H1 (cell line): ENCODE results near the gene GRK3. TPM values are rescaled to one million over a fixed set of nuclear protein-coding genes. Genes with fewer than 3 reads are reported as not detected.

ENCODE experiments used
- CTCF ChIA-PET: fragments of 300-600 bp; sonication (Branson Sonifier 250); formaldehyde crosslinking; loops from one replicate; lab custom pipeline; 2021; ENCODE audit not compliant: partially characterized antibody; lab: Charles Lee
- POLR2A ChIA-PET: fragments of 300-600 bp; sonication (Branson Sonifier 250); formaldehyde crosslinking; loops from one replicate; lab custom pipeline; 2021; ENCODE audit warnings: inconsistent platforms; ENCODE audit not compliant: partially characterized antibody; lab: Charles Lee
- DNase-seq, 2 experiments: peaks; one replicate each; pipeline versions ENCODE4 v3.0.0 to v3.0.0-alpha.2; 2010 to 2022; ENCODE audit warnings: low spot score in 2 of 2, low read depth in 1 of 2, mixed read lengths in 1 of 2
- FAIRE-seq: peaks from 2 replicates; lab custom pipeline; 2011; peaks lifted over from hg19 to GRCh38; lab: Jason Lieb, UNC
- H2AFZ ChIP-seq: 2 replicates; pipeline ENCODE4 v1.8.1; 2012; ENCODE audit warnings: low read length, inconsistent platforms
- H2AK5ac ChIP-seq: 2 replicates; pipeline ENCODE4 v1.6.1; 2013; ENCODE audit warnings: low read depth, low read length
- H2BK120ac ChIP-seq: replicated peaks from 2 replicates; pipeline ENCODE3; 2013; ENCODE audit warnings: low read depth, low read length, inconsistent platforms
- H2BK12ac ChIP-seq: 2 replicates; pipeline ENCODE4 v1.6.1; 2013; ENCODE audit warnings: low read depth, low read length
- H2BK15ac ChIP-seq: 2 replicates; pipeline ENCODE4 v1.6.1; 2013; ENCODE audit warnings: low read length
- H2BK20ac ChIP-seq: 2 replicates; pipeline ENCODE4 v1.6.1; 2013; ENCODE audit warnings: low read length
- H2BK5ac ChIP-seq: 2 replicates; pipeline ENCODE4 v1.6.1; 2013; ENCODE audit warnings: low read depth, low read length
- H3K14ac ChIP-seq: 2 replicates; pipeline ENCODE4 v1.6.1; 2013; ENCODE audit warnings: inconsistent platforms; ENCODE audit not compliant: insufficient read length
- H3K18ac ChIP-seq: 2 replicates; pipeline ENCODE4 v1.6.1; 2013; ENCODE audit warnings: low read length; ENCODE audit errors: extremely low read depth
- H3K23ac ChIP-seq: 2 replicates; pipeline ENCODE4 v1.6.1; 2013; ENCODE audit warnings: inconsistent platforms; ENCODE audit not compliant: insufficient read length
- H3K23me2 ChIP-seq: 2 replicates; pipeline ENCODE4 v1.6.1; 2013; ENCODE audit warnings: low read depth, low read length
- H3K27ac ChIP-seq: 2 replicates; pipeline ENCODE4 v1.6.1; 2011; ENCODE audit warnings: low read depth, low read length, inconsistent platforms
- H3K27me3 ChIP-seq, 4 experiments: replicated peaks in 1 of 4; 1 replicate in 1 of 4; 2 replicates in 3 of 4; pipeline versions ENCODE4 v1.6.1 to v1.8.1; 2011 to 2013; ENCODE audit warnings: low read length in 3 of 4, mild to moderate bottlenecking in 3 of 4, inconsistent platforms in 2 of 4, mixed read lengths in 2 of 4, moderate library complexity in 1 of 4; ENCODE audit not compliant: control insufficient read depth in 3 of 4, insufficient read depth in 3 of 4; ENCODE audit errors: extremely low read depth in 1 of 4
- H3K36me3 ChIP-seq, 4 experiments: 2 replicates each; pipeline versions ENCODE4 v1.6.1 to v1.8.1; 2011 to 2013; ENCODE audit warnings: mild to moderate bottlenecking in 4 of 4, low read length in 3 of 4, moderate library complexity in 2 of 4, control low read depth in 1 of 4, inconsistent platforms in 1 of 4; ENCODE audit not compliant: insufficient read depth in 4 of 4, control insufficient read depth in 2 of 4
- H3K4ac ChIP-seq: replicated peaks from 2 replicates; pipeline ENCODE3; 2013; ENCODE audit warnings: low read length, low read depth, mixed read lengths, inconsistent platforms; ENCODE audit not compliant: insufficient read length
- H3K4me1 ChIP-seq, 4 experiments: replicated peaks in 1 of 4; 1 replicate in 1 of 4; 2 replicates in 3 of 4; pipeline versions ENCODE4 v1.6.1 to v1.8.1; 2011 to 2013; ENCODE audit warnings: low read length in 3 of 4, inconsistent platforms in 2 of 4, mixed read lengths in 1 of 4; ENCODE audit not compliant: insufficient read depth in 4 of 4, control insufficient read depth in 3 of 4
- H3K4me2 ChIP-seq, 2 experiments: 2 replicates each; pipeline versions ENCODE4 v1.6.1 to v1.8.1; 2011 to 2013; ENCODE audit warnings: low read depth in 2 of 2, low read length in 2 of 2, control low read depth in 1 of 2, inconsistent platforms in 1 of 2, mild to moderate bottlenecking in 1 of 2; ENCODE audit not compliant: insufficient read depth in 1 of 2
- H3K4me3 ChIP-seq, 4 experiments: fragments of 200-600, 300-600 bp in 1 of 4; sonication (generic), shearing (Covaris generic), sonication (Bioruptor Twin) in 1 of 4; 2 replicates each; pipeline versions ENCODE4 v1.5.1 to v1.8.1; 2011 to 2016; ENCODE audit warnings: low read length in 4 of 4, low read depth in 3 of 4, control low read depth in 2 of 4, inconsistent platforms in 2 of 4, mild to moderate bottlenecking in 2 of 4, mixed read lengths in 1 of 4, moderate library complexity in 1 of 4; ENCODE audit not compliant: insufficient read depth in 2 of 4; ENCODE audit errors: extremely low read depth in 1 of 4
- H3K56ac ChIP-seq: replicated peaks from 2 replicates; pipeline ENCODE3; 2013; ENCODE audit warnings: low read depth, mild to moderate bottlenecking, mixed read lengths, low read length, inconsistent platforms; ENCODE audit not compliant: insufficient read length
- H3K79me1 ChIP-seq: 2 replicates; pipeline ENCODE4 v1.6.1; 2013; ENCODE audit warnings: low read depth, low read length, control low read depth
- H3K79me2 ChIP-seq, 2 experiments: 2 replicates each; pipeline versions ENCODE4 v1.6.1 to v1.8.1; 2012 to 2013; ENCODE audit warnings: low read length in 2 of 2, mild to moderate bottlenecking in 2 of 2, inconsistent platforms in 1 of 2; ENCODE audit not compliant: insufficient read depth in 2 of 2, control insufficient read depth in 1 of 2
- H3K9ac ChIP-seq, 4 experiments: replicated peaks in 1 of 4; 1 replicate in 1 of 4; 2 replicates in 3 of 4; pipeline versions ENCODE4 v1.6.1 to v1.8.1; 2011 to 2013; ENCODE audit warnings: low read depth in 3 of 4, low read length in 3 of 4, control low read depth in 2 of 4, mild to moderate bottlenecking in 2 of 4, moderate library complexity in 2 of 4, inconsistent platforms in 1 of 4; ENCODE audit errors: extremely low read depth in 1 of 4
- H3K9me3 ChIP-seq, 2 experiments: 2 replicates each; pipeline versions ENCODE4 v1.6.1 to v1.8.1; 2012 to 2013; ENCODE audit warnings: mild to moderate bottlenecking in 2 of 2, moderate library complexity in 2 of 2, control low read depth in 1 of 2, inconsistent platforms in 1 of 2, low read depth in 1 of 2, low read length in 1 of 2, mixed read lengths in 1 of 2; ENCODE audit not compliant: insufficient read depth in 2 of 2
- H4K20me1 ChIP-seq, 2 experiments: replicated peaks in 1 of 2; 2 replicates each; pipeline versions ENCODE3 to v1.8.1; 2011 to 2013; ENCODE audit warnings: inconsistent platforms in 2 of 2, low read length in 2 of 2, mild to moderate bottlenecking in 1 of 2; ENCODE audit not compliant: insufficient read depth in 2 of 2, control insufficient read depth in 1 of 2
- H4K5ac ChIP-seq: 2 replicates; pipeline ENCODE4 v1.6.1; 2013; ENCODE audit warnings: low read length, low read depth, mixed read lengths, inconsistent platforms; ENCODE audit not compliant: insufficient read length
- H4K8ac ChIP-seq: 2 replicates; pipeline ENCODE4 v1.8.0; 2013; ENCODE audit warnings: mild to moderate bottlenecking, moderate library complexity, low read length, inconsistent platforms; ENCODE audit not compliant: insufficient read depth; ENCODE audit errors: extremely low read depth
- H4K91ac ChIP-seq: replicated peaks from 2 replicates; pipeline ENCODE3; 2013; ENCODE audit warnings: low read length, mixed read lengths, inconsistent platforms; ENCODE audit not compliant: insufficient read length
- BCL11A ChIP-seq, 2 experiments: IDR thresholded peaks; one replicate each; pipeline ENCODE4 v1.6.1; 2011; ENCODE audit warnings: low read depth in 2 of 2, low read length in 2 of 2, mild to moderate bottlenecking in 2 of 2
- BRCA1 ChIP-seq: IDR thresholded peaks from 2 replicates; pipeline ENCODE4 v1.6.1; 2012; ENCODE audit warnings: low read depth, low read length, improper control_type of control experiment
- CEBPB ChIP-seq: IDR thresholded peaks from 2 replicates; pipeline ENCODE4 v1.6.1; 2012; ENCODE audit warnings: low read depth, low read length
- CHD2 ChIP-seq: IDR thresholded peaks from 2 replicates; pipeline ENCODE4 v1.6.1; 2012; ENCODE audit warnings: low read length, improper control_type of control experiment
- FOSL1 ChIP-seq: IDR thresholded peaks from 2 replicates; pipeline ENCODE4 v1.6.1; 2011; ENCODE audit warnings: mild to moderate bottlenecking, low read depth, low read length, moderate library complexity; ENCODE audit not compliant: insufficient read depth
- JUN ChIP-seq: IDR thresholded peaks from 2 replicates; pipeline ENCODE4 v1.6.1; 2011; ENCODE audit warnings: low read depth, mild to moderate bottlenecking, improper control_type of control experiment, low read length
- NANOG ChIP-seq: IDR thresholded peaks from 2 replicates; pipeline ENCODE4 v1.6.1; 2011; ENCODE audit warnings: low read length, low read depth, mild to moderate bottlenecking, inconsistent platforms; ENCODE audit not compliant: insufficient read depth, poor library complexity, severe bottlenecking
- YY1 ChIP-seq: IDR thresholded peaks from 2 replicates; pipeline ENCODE4 v1.6.1; 2011; ENCODE audit warnings: low read depth, mild to moderate bottlenecking, low read length
- WGBS, 2 experiments: shearing (Covaris generic) in 1 of 2; methylation state at CpG; one replicate each; pipeline versions ENCODE4 v1.1.6 to v1.1.7; 2013 to 2015; ENCODE audit warnings: low lambda C conversion rate in 2 of 2, mixed read lengths in 2 of 2, inconsistent platforms in 1 of 2, low coverage in 1 of 2, missing lambda C conversion rate in 1 of 2; ENCODE audit not compliant: insufficient replicate concordance in 2 of 2, insufficient coverage in 1 of 2, insufficient read length in 1 of 2; ENCODE audit errors: extremely low coverage in 1 of 2, missing lambda C conversion rate in 1 of 2; 5-methylcytosine and 5-hydroxymethylcytosine counted together
- polyA plus RNA-seq, 7 experiments: library from polyadenylated mRNA; depleted of rRNA in 3 of 7; stranded (reverse) in 5 of 7; unstranded in 2 of 7; fragments of >200 nt in 5 of 7; fragments of 200-250 nt in 2 of 7; gene quantifications; 1 replicate in 5 of 7; 2 replicates in 1 of 7; 4 replicates in 1 of 7; pipeline versions ENCODE4 v1.2.1 to v1.2.3, GENCODE V29; 2011 to 2013; ENCODE audit warnings: missing spikeins in 2 of 7, mixed read lengths in 2 of 7
- total RNA-seq: library from RNA; stranded (reverse); fragmentation: NEBNext Ultra II Directional; extraction: Animal tissue kit (Norgen Biotek cat#: 25700); gene quantifications from 2 replicates; pipeline ENCODE4 v1.2.1, GENCODE V29; 2021

Gene GRK3
- total and polyA plus RNA-seq, 2 of the 8 experiments (the other 6 are each of a cell fraction or from before 2014, with no cell fraction given), result 7.5 to 35.3 TPM

- Histone ChIP-seq H3K14ac (no peak overlapping the region), H2BK12ac (no peak overlapping the region), H3K27me3 (no peaks in the 10 kb centered on the region), H3K23ac (no peak overlapping the region)
- TF ChIP-seq BCL11A (IDR thresholded peaks at IDR 0.05; ENCODE audit: low read depth in 2 of 2, low read length in 2 of 2), result no peak
- TF ChIP-seq CEBPB, result no peak
- no peak for TF ChIP-seq YY1
- no peak for TF ChIP-seq BRCA1
- no peak for TF ChIP-seq JUN
- TF ChIP-seq FOSL1, result no peak
- no peak for TF ChIP-seq CHD2
- TF ChIP-seq NANOG, result no peak
- TF ChIP-seq, all 59 proteins: peak for 0
- WGBS, 2 experiments, result 79% methylated on average over 5 of the region's 5 CpGs; no CpG with 5 or more reads in 1 of the 2 experiments
- Histone ChIP-seq H2BK120ac (no peak overlapping the region), H4K5ac (no peak overlapping the region), H3K79me1 (peaks cover 10% of the 10 kb centered on the region), H4K91ac (no peak overlapping the region), H3K4me3 (no peak overlapping the region), H2BK5ac (no peak overlapping the region), H3K9ac (peak overlapping the region in 1 of 4 experiments; percentile 34; a peak in 1 of 7 replicates), H3K4ac (no peak overlapping the region), H4K8ac (no peak overlapping the region), H2BK15ac (no peak overlapping the region), H2AK5ac (no peak overlapping the region), H3K36me3 (no peaks in the 10 kb centered on the region), H3K4me1 (no peaks in the 10 kb centered on the region), H3K4me2 (no peak overlapping the region), H2AFZ (no peak overlapping the region), H3K27ac (no peak overlapping the region), H3K9me3 (no peaks in the 10 kb centered on the region), H3K18ac (no peak overlapping the region), H3K56ac (no peak overlapping the region), H3K23me2 (no peaks in the 10 kb centered on the region), H3K79me2 (peaks cover 0 to 49% of the 10 kb centered on the region in 2 experiments; a peak in 3 of 4 replicates), H2BK20ac (no peak overlapping the region), H4K20me1 (peaks cover 5 to 10% of the 10 kb centered on the region in 2 experiments)
- FAIRE-seq (no peak), DNase-seq (no peak)
- ChIA-PET POLR2A (no interaction called here), CTCF (interaction anchor here (1.2 kb wide), 1 partner anchor 183 kb away, joined by 3 read pairs; no protein-coding TSS in a partner anchor)
Observed at GRCh38 chr22:25630447-25630846, 66.0 kb downstream of the GRK3 start.
